HFFc6 (cell line): ENCODE results near the gene ARHGDIG. TPM values are rescaled to one million over a fixed set of nuclear protein-coding genes. Genes with fewer than 3 reads are reported as not detected.
"Not testable (repeated sequence)": the region's sequence is repeated elsewhere in the genome, so short reads cannot be mapped to it uniquely, and the experiment has no call there.

ENCODE experiments used
- DNase-seq: peaks from one replicate; pipeline ENCODE4 v3.0.0-alpha.2; 2018
- H3K27ac Mint-ChIP-seq: 2 replicates; pipeline ENCODE4 v1.8.0; 2020; ENCODE audit warnings: mild to moderate bottlenecking, mixed read lengths
- H3K27me3 Mint-ChIP-seq: 2 replicates; pipeline ENCODE4 v1.8.0; 2021; ENCODE audit warnings: mild to moderate bottlenecking, moderate library complexity, mixed read lengths; ENCODE audit not compliant: insufficient read depth
- H3K36me3 Mint-ChIP-seq: 2 replicates; pipeline ENCODE4 v1.8.0; 2021; ENCODE audit warnings: low read depth, mixed read lengths
- H3K4me1 Mint-ChIP-seq: 2 replicates; pipeline ENCODE4 v1.8.0; 2020; ENCODE audit warnings: low read depth, mixed read lengths
- H3K4me3 Mint-ChIP-seq: 2 replicates; pipeline ENCODE4 v1.8.0; 2020; ENCODE audit warnings: mild to moderate bottlenecking, moderate library complexity, mixed read lengths
- H3K9me3 Mint-ChIP-seq: 2 replicates; pipeline ENCODE4 v1.8.0; 2020; ENCODE audit warnings: mild to moderate bottlenecking, mixed read lengths
- CTCF ChIP-seq: fragments of 200-600 bp; sonication (generic); IDR thresholded peaks from 2 replicates; pipeline ENCODE4 v1.5.0; 2021; ENCODE audit warnings: antibody characterized with exemption, mild to moderate bottlenecking
- total RNA-seq, 6 experiments: library from RNA; stranded (reverse); fragmentation: NEBNext Ultra II Directional; extraction: Animal tissue kit (Norgen Biotek cat#: 25700); gene quantifications; 2 replicates in 1 of 6; 3 replicates in 5 of 6; pipeline ENCODE4 v1.2.3, GENCODE V29; 2021

ARHGDIG gene
- total RNA-seq, 6 experiments from 2014 or later: not detected

GRCh38 chr16:322476-323143 is 42.2 kb downstream of the ARHGDIG start:
- peaks cover 2% of the 10 kb centered on the region for H3K27me3 Mint-ChIP-seq
- DNase-seq: no peak
- H3K4me1 Mint-ChIP-seq: peaks cover 6% of the 10 kb centered on the region
- no peaks in the 10 kb centered on the region for H3K9me3 Mint-ChIP-seq
- no peak for TF ChIP-seq CTCF
- H3K36me3 Mint-ChIP-seq: 0 out of 2 replicates have a peak, but pooled peaks cover 6% of the 10 kb centered on the region
- H3K4me3 Mint-ChIP-seq: no peak overlapping the region
- H3K27ac Mint-ChIP-seq: no peak overlapping the region

- no peak for TF ChIP-seq CTCF
- no peaks in the 10 kb centered on the region for H3K9me3 Mint-ChIP-seq
- peaks cover 9% of the 10 kb centered on the region for H3K4me1 Mint-ChIP-seq
- DNase-seq: no peak
- H3K4me3 Mint-ChIP-seq: no peak overlapping the region
- H3K36me3 Mint-ChIP-seq: 0 out of 2 replicates have a peak, but pooled peaks cover 1% of the 10 kb centered on the region
- peaks cover under 1% of the 10 kb centered on the region for H3K27me3 Mint-ChIP-seq
- no peak overlapping the region for H3K27ac Mint-ChIP-seq
Observed at GRCh38 chr16:324201-324450, 43.7 kb downstream of the ARHGDIG start.

GRCh38 chr16:324451-325334 is 44.3 kb downstream of the ARHGDIG start:
- no peak for TF ChIP-seq CTCF
- H3K27me3 Mint-ChIP-seq: no peaks in the 10 kb centered on the region; the same call in 1 of the 2 replicates
- no peaks in the 10 kb centered on the region for H3K9me3 Mint-ChIP-seq
- peaks cover 9% of the 10 kb centered on the region for H3K4me1 Mint-ChIP-seq
- H3K36me3 Mint-ChIP-seq: no peaks in the 10 kb centered on the region
- H3K4me3 Mint-ChIP-seq: no peak overlapping the region
- no peak overlapping the region for H3K27ac Mint-ChIP-seq
- no peak for DNase-seq

GRCh38 chr16:325375-326145 is 45.2 kb downstream of the ARHGDIG start:
- Mint-ChIP-seq H3K27ac (no peak overlapping the region), H3K4me1 (peaks cover 13% of the 10 kb centered on the region), H3K36me3 (no peaks in the 10 kb centered on the region), H3K9me3 (no peaks in the 10 kb centered on the region), H3K27me3 (no peaks in the 10 kb centered on the region; the same call in 1 of the 2 replicates), H3K4me3 (no peak overlapping the region)
- DNase-seq: no peak
- TF ChIP-seq CTCF: no peak

GRCh38 chr16:330741-331140 is 50.4 kb downstream of the ARHGDIG start:
- Mint-ChIP-seq H3K27ac (peak overlapping the region; percentile 92), H3K9me3 (no peaks in the 10 kb centered on the region), H3K4me3 (peak overlapping the region; percentile 65), H3K4me1 (peaks cover 52% of the 10 kb centered on the region), H3K27me3 (peaks cover 5% of the 10 kb centered on the region; the same call in 1 of the 2 replicates), H3K36me3 (no peaks in the 10 kb centered on the region)
- DNase-seq: no peak
- TF ChIP-seq CTCF: no peak

GRCh38 chr16:331181-331814 is 50.9 kb downstream of the ARHGDIG start:
- not testable (repeated sequence) for H3K27me3 Mint-ChIP-seq, H3K9me3 Mint-ChIP-seq, H3K36me3 Mint-ChIP-seq
- DNase-seq: peak; percentile 75
- Mint-ChIP-seq H3K4me1 (peaks cover 52% of the 10 kb centered on the region), H3K4me3 (peak overlapping the region; percentile 65), H3K27ac (peak overlapping the region; percentile 92)
